ENCODE data around the gene OR5H6.

OR5H6 gene

GRCh38 chr3:98259707-98260106 lies 4.3 kb upstream of the OR5H6 start:
- no peaks in the 10 kb centered on the region for H3K79me2 ChIP-seq (ENCODE audit: insufficient read depth, low read length)
- no peaks in the 10 kb centered on the region for H3K4me1 ChIP-seq (ENCODE audit: insufficient read depth, low read length, poor library complexity, severe bottlenecking)
- H3K36me3 ChIP-seq (ENCODE audit: insufficient read depth, low read length) = no peaks in the 10 kb centered on the region
- TF ChIP-seq EZH2phosphoT487 (IDR thresholded peaks at IDR 0.05; ENCODE audit: borderline replicate concordance) (no peak), CTCF (conservative IDR thresholded peaks at IDR 0.05; ENCODE audit: low read length) (peak; percentile 49)
- no peak overlapping the region for H3K4me2 ChIP-seq (ENCODE audit: low read depth, low read length, poor library complexity, severe bottlenecking)
- H4K20me1 ChIP-seq (ENCODE audit: insufficient read depth, low read length, poor library complexity, severe bottlenecking) = no peaks in the 10 kb centered on the region
- H3K4me3 ChIP-seq (ENCODE audit: low read length, poor library complexity, severe bottlenecking) = no peak overlapping the region
- H3K9me2 ChIP-seq (replicated peaks; ENCODE audit: low read depth, low read length) = 0 out of 2 replicates have a peak, but pooled peaks cover 4% of the 10 kb centered on the region
- no peak overlapping the region for H2AFZ ChIP-seq (ENCODE audit: low read length)
- no peaks in the 10 kb centered on the region for H3K9me3 ChIP-seq (ENCODE audit: insufficient read depth, low read depth, low read length)
- H3K27me3 ChIP-seq (ENCODE audit: insufficient read depth, low read length, poor library complexity, severe bottlenecking) = no peaks in the 10 kb centered on the region
- H3F3A ChIP-seq (ENCODE audit: low read depth) = no peaks in the 10 kb centered on the region
- H3K9ac ChIP-seq (ENCODE audit: low read depth, low read length, poor library complexity, severe bottlenecking) = no peak overlapping the region

GRCh38 chr3:98262046-98262445 lies 2.0 kb upstream of the OR5H6 start:
- Histone ChIP-seq H3K9ac (ENCODE audit: low read depth, low read length, poor library complexity, severe bottlenecking) (no peak overlapping the region), H3K4me3 (ENCODE audit: low read length, poor library complexity, severe bottlenecking) (no peak overlapping the region), H3K4me1 (ENCODE audit: insufficient read depth, low read length, poor library complexity, severe bottlenecking) (no peaks in the 10 kb centered on the region), H3K79me2 (ENCODE audit: insufficient read depth, low read length) (no peaks in the 10 kb centered on the region), H3K9me3 (ENCODE audit: insufficient read depth, low read depth, low read length) (no peaks in the 10 kb centered on the region), H2AFZ (ENCODE audit: low read length) (no peak overlapping the region), H4K20me1 (ENCODE audit: insufficient read depth, low read length, poor library complexity, severe bottlenecking) (no peaks in the 10 kb centered on the region), H3F3A (ENCODE audit: low read depth) (no peaks in the 10 kb centered on the region), H3K9me2 (replicated peaks; ENCODE audit: low read depth, low read length) (0 out of 2 replicates have a peak, but pooled peaks cover 4% of the 10 kb centered on the region), H3K36me3 (ENCODE audit: insufficient read depth, low read length) (no peaks in the 10 kb centered on the region), H3K4me2 (ENCODE audit: low read depth, low read length, poor library complexity, severe bottlenecking) (no peak overlapping the region), H3K27me3 (ENCODE audit: insufficient read depth, low read length, poor library complexity, severe bottlenecking) (no peaks in the 10 kb centered on the region)
- TF ChIP-seq EZH2phosphoT487 (IDR thresholded peaks at IDR 0.05; ENCODE audit: borderline replicate concordance) = no peak
- TF ChIP-seq CTCF (conservative IDR thresholded peaks at IDR 0.05; ENCODE audit: low read length) = no peak

- Histone ChIP-seq H2AFZ (ENCODE audit: low read length) (no peak overlapping the region), H3K9me3 (ENCODE audit: insufficient read depth, low read depth, low read length) (no peaks in the 10 kb centered on the region), H3K4me3 (ENCODE audit: low read length, poor library complexity, severe bottlenecking) (no peak overlapping the region), H3K36me3 (ENCODE audit: insufficient read depth, low read length) (no peaks in the 10 kb centered on the region), H4K20me1 (ENCODE audit: insufficient read depth, low read length, poor library complexity, severe bottlenecking) (no peaks in the 10 kb centered on the region), H3K4me1 (ENCODE audit: insufficient read depth, low read length, poor library complexity, severe bottlenecking) (no peaks in the 10 kb centered on the region), H3K9me2 (replicated peaks; ENCODE audit: low read depth, low read length) (no peaks in the 10 kb centered on the region), H3K79me2 (ENCODE audit: insufficient read depth, low read length) (no peaks in the 10 kb centered on the region), H3K4me2 (ENCODE audit: low read depth, low read length, poor library complexity, severe bottlenecking) (no peak overlapping the region), H3F3A (ENCODE audit: low read depth) (no peaks in the 10 kb centered on the region), H3K9ac (ENCODE audit: low read depth, low read length, poor library complexity, severe bottlenecking) (no peak overlapping the region), H3K27me3 (ENCODE audit: insufficient read depth, low read length, poor library complexity, severe bottlenecking) (no peaks in the 10 kb centered on the region)
- TF ChIP-seq EZH2phosphoT487 (IDR thresholded peaks at IDR 0.05; ENCODE audit: borderline replicate concordance) = no peak
These were observed 5.8 kb downstream of the OR5H6 start for GRCh38 chr3:98269846-98270245.

- H3K4me2 ChIP-seq (ENCODE audit: low read depth, low read length, poor library complexity, severe bottlenecking) = no peak overlapping the region
- TF ChIP-seq EZH2phosphoT487 (IDR thresholded peaks at IDR 0.05; ENCODE audit: borderline replicate concordance) (no peak), CTCF (conservative IDR thresholded peaks at IDR 0.05; ENCODE audit: low read length) (no peak)
- H2AFZ ChIP-seq (ENCODE audit: low read length) = no peak overlapping the region
- H3K79me2 ChIP-seq (ENCODE audit: insufficient read depth, low read length) = no peaks in the 10 kb centered on the region
- H3K9me3 ChIP-seq (ENCODE audit: insufficient read depth, low read depth, low read length) = no peaks in the 10 kb centered on the region
- no peaks in the 10 kb centered on the region for H3K27me3 ChIP-seq (ENCODE audit: insufficient read depth, low read length, poor library complexity, severe bottlenecking)
- no peak overlapping the region for H3K4me3 ChIP-seq (ENCODE audit: low read length, poor library complexity, severe bottlenecking)
- no peaks in the 10 kb centered on the region for H3F3A ChIP-seq (ENCODE audit: low read depth)
- H4K20me1 ChIP-seq (ENCODE audit: insufficient read depth, low read length, poor library complexity, severe bottlenecking) = no peaks in the 10 kb centered on the region
- H3K9me2 ChIP-seq (replicated peaks; ENCODE audit: low read depth, low read length) = no peaks in the 10 kb centered on the region
- no peaks in the 10 kb centered on the region for H3K4me1 ChIP-seq (ENCODE audit: insufficient read depth, low read length, poor library complexity, severe bottlenecking)
- H3K36me3 ChIP-seq (ENCODE audit: insufficient read depth, low read length) = no peaks in the 10 kb centered on the region
- no peak overlapping the region for H3K9ac ChIP-seq (ENCODE audit: low read depth, low read length, poor library complexity, severe bottlenecking)
These were observed 8.1 kb downstream of the OR5H6 start for GRCh38 chr3:98272126-98272525.
